T-cell (primary cell): ENCODE measurements around the gene OR4M1. TPM values are rescaled to one million over a fixed set of nuclear protein-coding genes. Genes with fewer than 3 reads are reported as not detected.

Source experiments
- ATAC-seq, 4 experiments: fragments of 200-7000 bp in 3 of 4; fragments of 150-1000 bp in 1 of 4; cut with Tn5 transposase; replicated peaks in 1 of 4; 1 replicate in 3 of 4; 2 replicates in 1 of 4; pipeline ENCODE4 v1.10.0; 2021; ENCODE audit warnings: moderate library complexity in 3 of 4, mild to moderate bottlenecking in 2 of 4, moderate number of reproducible peaks in 1 of 4
- CTCF ChIA-PET, 2 donors: fragments of 300-600 bp; sonication (Branson Sonifier 250); formaldehyde crosslinking; loops; one replicate each; lab custom pipeline; 2022; ENCODE audit warnings: antibody characterized with exemption in 2 of 2; lab: Charles Lee
- POLR2A ChIA-PET, 2 donors: fragments of 300-600 bp; sonication (Branson Sonifier 250); formaldehyde crosslinking; loops; one replicate each; lab custom pipeline; 2022; ENCODE audit warnings: antibody characterized with exemption in 2 of 2; lab: Charles Lee
- DNase-seq, 35 experiments: peaks; one replicate each; pipeline versions ENCODE4 v3.0.0 to v3.0.0-alpha.2; 2013 to 2023
- H3K27ac ChIP-seq: one replicate; pipeline ENCODE4 v1.5.1; 2013; ENCODE audit warnings: low read length
- H3K27me3 ChIP-seq, 2 experiments: replicated peaks in 1 of 2; 1 replicate in 1 of 2; 2 replicates in 1 of 2; pipeline versions ENCODE4 v1.6.1 to v1.7.0; 2013; ENCODE audit warnings: low read length in 1 of 2, mixed read lengths in 1 of 2; ENCODE audit not compliant: control insufficient read depth in 2 of 2, insufficient read depth in 2 of 2; ENCODE audit errors: extremely low read depth in 1 of 2
- H3K36me3 ChIP-seq, 2 donors: 1 replicate in 1 of 2; 2 replicates in 1 of 2; pipeline versions ENCODE4 v1.6.1 to v1.7.0; 2013; ENCODE audit warnings: low read length in 1 of 2; ENCODE audit not compliant: control insufficient read depth in 2 of 2, insufficient read depth in 1 of 2; ENCODE audit errors: extremely low read depth in 1 of 2
- H3K4me1 ChIP-seq, 2 experiments: 1 replicate in 1 of 2; 2 replicates in 1 of 2; pipeline versions ENCODE4 v1.6.1 to v1.7.0; 2013; ENCODE audit warnings: low read length in 2 of 2, mixed read lengths in 1 of 2; ENCODE audit not compliant: insufficient read depth in 2 of 2, control insufficient read depth in 1 of 2; ENCODE audit errors: extremely low read depth in 1 of 2
- H3K4me3 ChIP-seq, 2 donors: 1 replicate in 1 of 2; 2 replicates in 1 of 2; pipeline versions ENCODE4 v1.5.1 to v1.7.0; 2013; ENCODE audit warnings: mild to moderate bottlenecking in 2 of 2, low read length in 1 of 2, moderate library complexity in 1 of 2; ENCODE audit not compliant: control insufficient read depth in 1 of 2; ENCODE audit errors: extremely low read depth in 1 of 2
- H3K9me3 ChIP-seq: 2 replicates; pipeline ENCODE4 v1.7.0; 2013
- H3K27ac Mint-ChIP-seq, 2 donors: one replicate each; pipeline ENCODE4 v1.8.0; 2020 to 2021; ENCODE audit warnings: mild to moderate bottlenecking in 2 of 2, mixed read lengths in 2 of 2
- H3K27me3 Mint-ChIP-seq, 2 donors: one replicate each; pipeline ENCODE4 v1.8.0; 2021 to 2022; ENCODE audit warnings: mixed read lengths in 2 of 2
- H3K36me3 Mint-ChIP-seq: one replicate; pipeline ENCODE4 v1.8.0; 2021; ENCODE audit warnings: mixed read lengths
- H3K4me1 Mint-ChIP-seq, 3 donors: one replicate each; pipeline ENCODE4 v1.8.0; 2020 to 2022; ENCODE audit warnings: mixed read lengths in 3 of 3, mild to moderate bottlenecking in 1 of 3
- H3K4me3 Mint-ChIP-seq, 3 donors: one replicate each; pipeline ENCODE4 v1.8.0; 2020 to 2022; ENCODE audit warnings: mild to moderate bottlenecking in 3 of 3, mixed read lengths in 3 of 3, moderate library complexity in 3 of 3
- H3K9me3 Mint-ChIP-seq, 3 donors: one replicate each; pipeline ENCODE4 v1.8.0; 2020 to 2022; ENCODE audit warnings: mixed read lengths in 3 of 3
- WGBS: methylation state at CpG from one replicate; pipeline ENCODE4 v1.1.5; 2013; ENCODE audit warnings: missing lambda C conversion rate; ENCODE audit not compliant: insufficient coverage; 5-methylcytosine and 5-hydroxymethylcytosine counted together
- total RNA-seq, 35 experiments: library from RNA in 6 of 35; stranded (reverse) in 6 of 35; fragments of 120-200 nt in 1 of 35; gene quantifications; one replicate each; pipeline versions ENCODE4 v1.2.1 to v1.2.4 and lab custom pipeline; 2013 to 2026

OR4M1 gene
- total RNA-seq, 5 donors from 2014 or later (not counting 1 experiment from before 2014, with no cell fraction given) = not detected

DNA sequence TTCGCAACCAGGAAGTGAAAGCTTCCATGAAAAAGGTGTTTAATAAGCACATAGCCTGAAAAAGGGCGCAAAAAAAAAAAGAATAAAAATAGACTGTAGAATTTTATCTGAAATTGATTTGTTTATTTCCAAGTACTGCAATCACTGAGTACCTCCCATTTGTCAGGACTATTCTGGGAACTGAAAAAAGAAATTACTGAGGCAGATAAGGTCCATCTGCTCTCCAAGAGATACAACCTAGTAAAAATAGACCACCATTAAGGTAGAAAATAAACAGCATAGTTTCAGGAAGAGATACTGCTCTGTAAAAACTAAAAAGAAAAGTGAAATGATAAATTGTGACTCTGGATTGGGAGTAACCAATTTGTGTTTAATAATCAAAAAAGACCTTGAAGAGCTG, 55.0 kb downstream of the OR4M1 start:
- ATAC-seq = no peak
- Histone ChIP-seq H3K4me3 (no peak overlapping the region), H3K4me1 (no peaks in the 10 kb centered on the region), H3K27me3 (no peaks in the 10 kb centered on the region), H3K27ac (no peak overlapping the region), H3K9me3 (no peaks in the 10 kb centered on the region), H3K36me3 (no peaks in the 10 kb centered on the region)
- CTCF ChIA-PET = no interaction called here
- Mint-ChIP-seq H3K27me3 (peaks cover 2 to 3% of the 10 kb centered on the region in 2 donors), H3K4me1 (no peaks in the 10 kb centered on the region), H3K27ac (no peak overlapping the region), H3K9me3 (peaks cover 0 to 2% (median 0%) of the 10 kb centered on the region in 3 donors), H3K4me3 (no peak overlapping the region), H3K36me3 (no peaks in the 10 kb centered on the region)
- POLR2A ChIA-PET = no interaction called here
- no peak for DNase-seq
- WGBS = no CpG with 5 or more reads among the region's 2 CpGs

Other genes with a start within 250 kb of the OR4M1 start
- not detected for gene OR11H2, start 59.6 kb upstream of the OR4M1 start, total RNA-seq
- gene OR4Q3, start 29.9 kb upstream of the OR4M1 start, total RNA-seq = not detected
- not detected for gene OR4N2, start 30.3 kb downstream of the OR4M1 start, total RNA-seq
- gene OR4K2, start 101.6 kb downstream of the OR4M1 start, total RNA-seq = not detected
- gene OR4K5, start 147.1 kb downstream of the OR4M1 start, total RNA-seq = not detected
- gene OR4K1, start 157.4 kb downstream of the OR4M1 start, total RNA-seq = not detected
- not detected for gene OR4K15, start 202.1 kb downstream of the OR4M1 start, total RNA-seq
- gene OR4Q2, start 228.7 kb downstream of the OR4M1 start, total RNA-seq = not detected
- not detected for gene OR4K14, start 245.8 kb downstream of the OR4M1 start, total RNA-seq